ENCODE data around the gene PKNOX2. TPM values are rescaled to one million over a fixed set of nuclear protein-coding genes. Genes with fewer than 3 reads are reported as not detected.

The PKNOX2 gene
- total and polyA plus RNA-seq, 4 donors = 3.1 to 10.6 (median 7.9) TPM

- no peaks in the 10 kb centered on the region for H3K36me3 ChIP-seq (ENCODE audit: control insufficient read depth in 4 of 4, insufficient read depth in 4 of 4, low read length in 4 of 4)
- 90 to 91% methylated on average over 6 of the region's 6 CpGs for WGBS, 2 donors
- peaks cover 8 to 15% (median 10%) of the 10 kb centered on the region in 5 donors for H3K4me1 ChIP-seq (ENCODE audit: control insufficient read depth in 5 of 5, insufficient read depth in 5 of 5, low read length in 5 of 5)
- no peak for TF ChIP-seq CTCF (IDR thresholded peaks at IDR 0.05; ENCODE audit: control extremely low read depth, extremely low read depth)
- no peak overlapping the region for H3K27ac ChIP-seq (ENCODE audit: low read depth in 1 of 2, low read length in 1 of 2)
- ATAC-seq (ENCODE audit: insufficient read depth, low FRiP score) = no peak
- DNase-seq = no peak
- H3K9ac ChIP-seq (ENCODE audit: insufficient read depth in 1 of 2, low read length in 2 of 2) = no peak overlapping the region
- H3K27me3 ChIP-seq (ENCODE audit: control insufficient read depth in 3 of 3, insufficient read depth in 3 of 3, low read length in 2 of 3) = no peaks in the 10 kb centered on the region
- no peaks in the 10 kb centered on the region for H3K9me3 ChIP-seq (ENCODE audit: control insufficient read depth in 4 of 4, insufficient read depth in 3 of 4, low read length in 3 of 4)
- H3K4me3 ChIP-seq = no peak overlapping the region
Measured at GRCh38 chr11:125447721-125448120, 283.2 kb downstream of the PKNOX2 start.

GRCh38 chr11:125448136-125448535 lies 283.6 kb downstream of the PKNOX2 start:
- TF ChIP-seq CTCF (IDR thresholded peaks at IDR 0.05; ENCODE audit: control extremely low read depth, extremely low read depth) = no peak
- Histone ChIP-seq H3K9me3 (ENCODE audit: control insufficient read depth in 4 of 4, insufficient read depth in 3 of 4, low read length in 3 of 4) (no peaks in the 10 kb centered on the region), H3K4me3 (no peak overlapping the region), H3K36me3 (ENCODE audit: control insufficient read depth in 4 of 4, insufficient read depth in 4 of 4, low read length in 4 of 4) (no peaks in the 10 kb centered on the region), H3K27me3 (ENCODE audit: control insufficient read depth in 3 of 3, insufficient read depth in 3 of 3, low read length in 2 of 3) (no peaks in the 10 kb centered on the region), H3K9ac (ENCODE audit: insufficient read depth in 1 of 2, low read length in 2 of 2) (no peak overlapping the region), H3K27ac (ENCODE audit: low read depth in 1 of 2, low read length in 1 of 2) (no peak overlapping the region), H3K4me1 (ENCODE audit: control insufficient read depth in 5 of 5, insufficient read depth in 5 of 5, low read length in 5 of 5) (peaks cover 8 to 15% (median 10%) of the 10 kb centered on the region in 5 donors)
- no peak for ATAC-seq (ENCODE audit: insufficient read depth, low FRiP score)
- no peak for DNase-seq
- 92 to 96% methylated on average over 3 of the region's 3 CpGs for WGBS, 2 donors

GRCh38 chr11:125449565-125449964 lies 285.0 kb downstream of the PKNOX2 start:
- Histone ChIP-seq H3K36me3 (ENCODE audit: control insufficient read depth in 4 of 4, insufficient read depth in 4 of 4, low read length in 4 of 4) (peaks cover 0 to 6% (median 0%) of the 10 kb centered on the region in 4 donors), H3K4me3 (no peak overlapping the region), H3K4me1 (ENCODE audit: control insufficient read depth in 5 of 5, insufficient read depth in 5 of 5, low read length in 5 of 5) (peaks cover 8 to 15% (median 10%) of the 10 kb centered on the region in 5 donors), H3K9ac (ENCODE audit: insufficient read depth in 1 of 2, low read length in 2 of 2) (no peak overlapping the region), H3K9me3 (ENCODE audit: control insufficient read depth in 4 of 4, insufficient read depth in 3 of 4, low read length in 3 of 4) (no peaks in the 10 kb centered on the region), H3K27ac (ENCODE audit: low read depth in 1 of 2, low read length in 1 of 2) (no peak overlapping the region), H3K27me3 (ENCODE audit: control insufficient read depth in 3 of 3, insufficient read depth in 3 of 3, low read length in 2 of 3) (no peaks in the 10 kb centered on the region)
- TF ChIP-seq CTCF (IDR thresholded peaks at IDR 0.05; ENCODE audit: control extremely low read depth, extremely low read depth) = no peak
- peak; percentile 70 to 95 (median 92) for DNase-seq
- ATAC-seq (ENCODE audit: insufficient read depth, low FRiP score) = no peak
- 85 to 89% methylated on average over 2 of the region's 2 CpGs for WGBS, 2 donors

Measured in lung (tissue), 12 donors.